Esophagus (tissue), 2 donors: ENCODE data around the gene RBM47. TPM values are rescaled to one million over a fixed set of nuclear protein-coding genes. Genes with fewer than 3 reads are reported as not detected.
"Not testable (repeated sequence)": the region's sequence is repeated elsewhere in the genome, so short reads cannot be mapped to it uniquely, and the experiment has no call there.

Source experiments
- H3K27ac ChIP-seq, 2 donors: one replicate each; pipeline ENCODE4 v1.5.1; 2013; ENCODE audit warnings: low read depth in 2 of 2, mild to moderate bottlenecking in 2 of 2, inconsistent platforms in 1 of 2, low read length in 1 of 2, moderate library complexity in 1 of 2
- H3K27me3 ChIP-seq, 2 donors: one replicate each; pipeline ENCODE4 v1.6.1; 2013; ENCODE audit warnings: low read length in 2 of 2, control low read depth in 1 of 2, mild to moderate bottlenecking in 1 of 2; ENCODE audit not compliant: insufficient read depth in 2 of 2, control insufficient read depth in 1 of 2
- H3K36me3 ChIP-seq, 2 donors: one replicate each; pipeline ENCODE4 v1.6.1; 2013; ENCODE audit warnings: low read length in 1 of 2; ENCODE audit not compliant: control insufficient read depth in 2 of 2, insufficient read depth in 2 of 2
- H3K4me1 ChIP-seq, 2 donors: one replicate each; pipeline ENCODE4 v1.6.1; 2013; ENCODE audit warnings: low read length in 1 of 2; ENCODE audit not compliant: control insufficient read depth in 2 of 2, insufficient read depth in 2 of 2
- H3K4me3 ChIP-seq, 2 donors: one replicate each; pipeline ENCODE4 v1.5.1; 2013; ENCODE audit warnings: low read length in 2 of 2, mild to moderate bottlenecking in 2 of 2, low read depth in 1 of 2, moderate library complexity in 1 of 2
- H3K9me3 ChIP-seq, 2 donors: one replicate each; pipeline ENCODE4 v1.6.1; 2013; ENCODE audit warnings: mild to moderate bottlenecking in 2 of 2, low read depth in 1 of 2, low read length in 1 of 2, moderate library complexity in 1 of 2; ENCODE audit not compliant: control insufficient read depth in 2 of 2, insufficient read depth in 1 of 2
- WGBS, 2 donors: extraction: QIAGEN DNeasy Blood & Tissue Kit; methylation state at CpG; one replicate each; pipeline ENCODE4 v1.1.7; 2013; 5-methylcytosine and 5-hydroxymethylcytosine counted together
- polyA plus RNA-seq, 2 donors: library from polyadenylated mRNA; stranded (reverse); fragments of 200-250 nt; gene quantifications; one replicate each; pipeline ENCODE4 v1.2.3, GENCODE V29; 2013
- donor health status: healthy with polysubstance abuse.
- donor health status: Bipolar disorder and iron deficiency.

Gene RBM47
- polyA plus RNA-seq, 2 donors = 31.3 to 39.4 TPM

DNA sequence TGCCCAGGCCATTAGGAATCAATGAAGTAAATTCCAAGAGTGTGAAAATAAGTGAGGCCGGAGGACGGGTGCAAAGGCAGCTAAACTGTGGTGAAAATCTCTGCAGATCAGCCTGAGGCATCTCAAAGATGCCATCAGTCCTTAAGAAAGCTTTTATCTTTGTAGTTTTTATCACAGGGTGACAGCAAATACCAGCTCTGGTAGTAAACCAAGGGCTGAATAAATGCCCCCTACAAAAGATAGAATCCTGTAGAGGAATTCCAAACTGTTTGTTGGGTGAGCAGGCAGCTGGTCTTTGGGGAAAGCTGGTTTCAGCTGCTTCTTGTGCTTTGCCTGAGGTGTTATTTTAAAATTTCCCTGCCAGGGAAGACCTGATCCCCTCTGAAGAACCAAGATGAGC lies 21.6 kb upstream of the RBM47 start:
- 84 to 88% methylated on average over 2 of the region's 2 CpGs for WGBS, 2 donors
- Histone ChIP-seq H3K27me3 (no peaks in the 10 kb centered on the region), H3K36me3 (no peaks in the 10 kb centered on the region), H3K4me3 (no peak overlapping the region), H3K27ac (no peak overlapping the region), H3K9me3 (no peaks in the 10 kb centered on the region), H3K4me1 (no peaks in the 10 kb centered on the region)

DNA sequence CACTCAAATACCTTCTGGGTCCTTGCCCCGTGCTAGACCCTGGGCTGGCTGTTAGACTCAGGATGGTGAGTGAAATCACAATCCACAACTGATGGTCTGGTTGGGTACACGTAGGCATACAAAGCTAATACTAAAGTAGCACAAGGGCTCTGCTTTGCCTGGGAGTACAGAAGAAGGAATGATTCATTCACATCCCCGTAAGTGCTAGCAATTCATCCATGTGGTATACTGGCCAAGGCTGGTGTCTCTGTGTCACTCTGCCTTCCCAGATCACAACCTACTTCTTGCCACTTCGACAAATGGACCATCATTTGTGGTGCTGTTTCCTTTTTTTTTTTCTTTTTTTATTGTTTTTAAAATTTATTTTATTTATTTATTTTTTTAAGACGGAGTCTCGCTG lies 19.7 kb upstream of the RBM47 start:
- H3K27ac ChIP-seq = no peak overlapping the region
- H3K27me3 ChIP-seq = no peaks in the 10 kb centered on the region
- H3K36me3 ChIP-seq = no peaks in the 10 kb centered on the region
- WGBS, 2 donors = 74 to 80% methylated on average over 6 of the region's 6 CpGs
- H3K4me1 ChIP-seq = no peaks in the 10 kb centered on the region
- no peaks in the 10 kb centered on the region for H3K9me3 ChIP-seq
- no peak overlapping the region for H3K4me3 ChIP-seq

DNA sequence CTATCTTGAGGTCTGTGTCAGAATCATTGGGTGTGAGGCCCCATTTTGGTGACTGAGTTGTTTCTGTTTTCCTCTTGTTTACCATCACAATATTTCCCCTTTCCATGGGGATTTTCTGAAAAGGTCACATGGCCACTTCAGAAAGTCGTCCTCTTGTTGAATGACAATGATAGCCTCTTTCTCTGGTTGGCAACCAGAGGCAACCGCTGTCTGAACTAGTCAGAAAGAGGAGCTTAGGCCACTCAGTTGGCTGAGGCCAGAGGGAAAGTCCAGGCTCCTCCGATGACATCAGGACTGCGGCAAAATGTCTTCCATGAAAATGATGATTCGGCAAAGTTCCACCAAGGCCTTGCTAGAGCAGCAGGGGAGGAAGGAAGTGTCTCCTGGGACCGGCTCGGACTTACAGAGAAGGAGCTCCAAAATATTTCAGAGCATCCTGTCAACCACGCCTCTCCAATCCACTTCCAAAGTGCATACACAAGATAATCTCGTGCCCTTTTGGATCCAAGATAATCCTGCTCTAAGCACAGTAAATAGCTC lies 19.1 kb upstream of the RBM47 start:
- WGBS, 2 donors = 77 to 78% methylated on average over 9 of the region's 9 CpGs
- Histone ChIP-seq H3K4me3 (no peak overlapping the region), H3K36me3 (no peaks in the 10 kb centered on the region), H3K4me1 (no peaks in the 10 kb centered on the region), H3K27ac (peak overlapping the region in 1 of 2 donors; percentile 3), H3K27me3 (no peaks in the 10 kb centered on the region), H3K9me3 (no peaks in the 10 kb centered on the region)

DNA sequence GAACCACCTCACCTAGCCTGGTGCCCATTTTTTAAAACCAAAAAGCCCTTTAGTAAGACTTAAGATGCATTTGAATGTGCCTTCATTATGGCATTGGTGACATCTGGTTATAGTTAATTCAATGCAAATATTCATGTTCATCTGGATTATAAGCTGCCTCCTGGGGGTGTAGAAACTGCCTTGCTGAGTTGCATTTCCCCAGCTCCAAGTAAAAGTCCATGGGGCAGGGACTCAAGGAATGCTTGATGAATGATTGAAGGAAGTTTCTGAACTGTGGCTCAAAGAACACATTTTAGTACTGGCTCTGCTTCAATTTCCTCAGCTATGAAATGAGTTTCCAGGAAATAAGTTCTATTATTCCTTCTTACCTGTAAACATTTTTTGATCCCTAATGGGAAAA lies 18.5 kb upstream of the RBM47 start:
- Histone ChIP-seq H3K36me3 (no peaks in the 10 kb centered on the region), H3K9me3 (no peaks in the 10 kb centered on the region), H3K27me3 (no peaks in the 10 kb centered on the region), H3K4me1 (no peaks in the 10 kb centered on the region), H3K4me3 (no peak overlapping the region), H3K27ac (no peak overlapping the region)

DNA sequence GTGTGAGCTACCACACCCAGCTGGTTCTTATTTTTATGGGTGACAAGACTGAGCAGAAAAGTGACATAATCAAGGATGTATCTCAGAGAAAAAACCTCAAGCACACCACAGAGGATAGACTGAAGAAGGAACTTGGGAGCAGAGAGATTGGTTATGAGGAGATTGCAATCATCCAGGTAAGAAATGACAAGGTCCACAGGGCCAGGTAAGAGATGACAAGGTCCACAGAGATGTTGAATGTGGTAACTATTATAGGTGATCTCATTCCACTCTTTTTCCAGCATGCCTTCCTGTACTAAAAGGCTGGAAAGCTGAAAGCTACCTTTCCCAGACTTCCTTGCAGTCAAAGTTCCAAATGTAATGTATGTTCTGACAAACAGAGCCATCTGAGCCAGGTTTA lies 15.9 kb upstream of the RBM47 start:
- Histone ChIP-seq H3K4me3 (no peak overlapping the region), H3K9me3 (peaks cover 0 to 3% of the 10 kb centered on the region in 2 donors), H3K27me3 (no peaks in the 10 kb centered on the region), H3K4me1 (no peaks in the 10 kb centered on the region), H3K27ac (no peak overlapping the region), H3K36me3 (no peaks in the 10 kb centered on the region)

DNA sequence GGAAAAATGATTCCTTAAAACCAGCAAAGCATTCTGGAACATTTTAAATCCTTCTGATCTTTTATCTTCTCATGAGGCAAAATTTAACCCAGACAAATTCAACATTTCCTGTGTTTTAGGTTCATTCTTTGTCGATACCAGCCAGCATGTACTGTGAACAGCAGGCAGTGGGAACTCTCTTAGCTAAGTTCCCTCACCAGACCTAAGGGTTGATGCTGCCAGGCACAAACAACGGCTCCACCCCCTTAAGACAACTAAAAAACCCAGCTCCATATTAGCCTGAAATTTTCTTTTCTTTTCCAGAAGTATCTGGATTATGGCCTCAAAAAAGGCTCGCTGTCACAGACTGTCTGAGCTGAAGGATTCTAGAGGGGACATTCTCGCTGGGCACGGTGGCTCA lies 2.4 kb upstream of the RBM47 start:
- no peak overlapping the region for H3K4me3 ChIP-seq
- no peaks in the 10 kb centered on the region for H3K4me1 ChIP-seq
- H3K36me3 ChIP-seq = no peaks in the 10 kb centered on the region
- peak overlapping the region in 1 of 2 donors; percentile 7 for H3K27ac ChIP-seq
- H3K9me3 ChIP-seq = no peaks in the 10 kb centered on the region
- H3K27me3 ChIP-seq = no peaks in the 10 kb centered on the region
- WGBS, 2 donors = 80 to 82% methylated on average over 5 of the region's 5 CpGs

DNA sequence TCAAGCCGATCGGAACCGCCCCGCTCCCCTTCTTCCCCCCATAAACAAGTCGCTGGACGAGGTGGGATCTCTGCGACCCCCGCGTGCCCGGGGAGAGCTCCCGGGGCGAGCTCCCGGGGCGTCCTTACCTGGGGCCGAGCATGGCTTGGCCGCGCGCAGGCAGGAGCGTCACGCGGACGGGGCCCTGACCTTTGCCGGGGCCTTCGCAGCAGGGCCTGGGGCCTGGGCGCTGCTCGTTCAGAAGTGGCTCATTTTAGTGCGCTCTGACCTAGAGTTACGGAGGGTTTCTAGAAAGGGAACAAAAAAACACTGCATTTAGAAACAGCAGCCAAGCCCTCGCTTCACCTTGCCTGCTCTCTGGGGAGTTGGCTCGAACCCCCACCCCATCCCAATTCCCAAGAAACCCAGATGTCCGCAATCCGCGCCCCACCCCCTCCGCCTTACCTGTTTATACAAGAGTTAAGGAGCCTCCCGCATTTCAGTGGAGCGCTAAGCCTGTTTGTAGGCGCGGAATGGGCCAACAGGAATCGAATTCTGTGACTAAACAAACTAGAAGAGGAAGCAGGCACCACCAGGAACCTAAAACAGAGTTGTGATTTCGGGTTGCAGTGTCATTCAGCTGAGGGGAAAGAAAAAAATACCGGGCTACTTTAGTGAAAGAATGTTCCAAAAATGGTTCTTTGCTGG lies 814 bp upstream of the RBM47 start:
- Histone ChIP-seq H3K27ac (peak overlapping the region; percentile 98 to 99), H3K4me1 (peaks cover 0 to under 1% of the 10 kb centered on the region in 2 donors), H3K36me3 (peaks cover 0 to under 1% of the 10 kb centered on the region in 2 donors), H3K4me3 (peak overlapping the region; percentile 62 to 67), H3K9me3 (no peaks in the 10 kb centered on the region), H3K27me3 (no peaks in the 10 kb centered on the region)
- 24 to 33% methylated on average over 41 of the region's 41 CpGs for WGBS, 2 donors

DNA sequence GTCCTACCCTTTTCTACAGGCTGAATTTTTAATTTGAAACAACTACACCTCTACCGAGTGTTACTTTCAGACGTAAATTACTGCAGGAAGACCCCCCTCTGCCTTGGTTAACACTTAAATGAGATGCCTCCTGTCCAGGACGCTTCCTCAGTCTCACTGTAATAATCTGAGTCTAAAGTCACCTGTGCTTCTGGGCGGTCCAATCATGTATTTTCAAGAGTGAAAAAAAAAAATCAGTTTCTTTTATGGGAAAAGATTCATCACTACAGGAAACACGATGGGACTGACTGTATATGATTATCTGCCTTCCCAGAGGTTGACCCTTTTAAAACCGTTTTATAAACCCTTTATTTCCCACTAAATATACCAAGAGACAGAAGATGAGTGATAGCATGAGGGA lies 776 bp downstream of the RBM47 start:
- Histone ChIP-seq H3K4me1 (peaks cover 0 to 3% of the 10 kb centered on the region in 2 donors), H3K9me3 (no peaks in the 10 kb centered on the region), H3K27me3 (no peaks in the 10 kb centered on the region), H3K4me3 (peak overlapping the region; percentile 39 to 67), H3K36me3 (peaks cover 0 to 2% of the 10 kb centered on the region in 2 donors), H3K27ac (peak overlapping the region; percentile 75 to 99)
- WGBS, 2 donors = 13 to 16% methylated on average over 6 of the region's 6 CpGs

DNA sequence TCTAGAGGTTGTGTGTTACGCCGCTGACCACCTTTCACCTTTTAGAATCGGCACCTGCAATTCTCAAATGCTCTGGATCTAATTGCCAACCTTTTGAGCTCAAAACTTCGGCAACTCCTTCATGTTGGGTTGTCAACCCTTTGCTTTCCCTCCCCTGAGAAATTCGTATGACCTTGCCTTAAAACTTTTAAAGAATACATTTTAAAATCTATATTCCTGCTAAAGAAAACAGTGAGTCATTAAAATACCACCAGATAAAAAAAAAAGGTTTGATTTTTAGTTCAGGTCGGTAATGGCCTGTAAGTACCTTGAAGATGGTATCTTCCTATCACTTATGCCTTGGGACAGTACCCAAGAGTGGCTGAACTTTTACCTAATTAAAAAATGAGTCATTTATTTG lies 1.3 kb downstream of the RBM47 start:
- H3K9me3 ChIP-seq, H3K4me1 ChIP-seq, H3K36me3 ChIP-seq, H3K27me3 ChIP-seq: not testable (repeated sequence)
- 41 to 42% methylated on average over 6 of the region's 6 CpGs for WGBS, 2 donors
- Histone ChIP-seq H3K27ac (peak overlapping the region; percentile 11 to 47), H3K4me3 (peak overlapping the region; percentile 40 to 67)

DNA sequence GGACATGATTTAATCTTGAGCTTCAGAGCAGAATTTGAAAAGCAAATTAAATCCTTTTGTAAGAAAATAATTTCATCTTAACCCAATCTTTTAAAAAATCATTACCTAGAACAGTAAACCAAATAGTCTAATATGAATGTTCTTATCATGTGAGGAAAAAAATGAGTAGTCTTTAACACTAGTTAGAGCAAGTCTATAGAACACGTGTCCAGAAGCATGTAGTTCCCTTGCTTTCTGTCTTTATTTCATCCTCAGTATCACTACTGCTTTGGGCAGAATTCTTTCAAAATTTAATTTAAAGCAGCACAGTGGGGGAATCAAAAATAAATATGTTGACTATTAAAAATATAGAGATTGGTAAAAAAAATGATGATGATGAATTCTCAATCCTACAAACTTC lies 2.1 kb downstream of the RBM47 start:
- WGBS, 2 donors = 45 to 46% methylated on average over 1 of the region's 1 CpG
- H3K4me1 ChIP-seq = peaks cover 0 to 8% of the 10 kb centered on the region in 2 donors
- no peaks in the 10 kb centered on the region for H3K9me3 ChIP-seq
- no peaks in the 10 kb centered on the region for H3K27me3 ChIP-seq
- H3K4me3 ChIP-seq = peak overlapping the region in 1 of 2 donors; percentile 67
- peak overlapping the region in 1 of 2 donors; percentile 57 for H3K27ac ChIP-seq
- peaks cover 0 to 2% of the 10 kb centered on the region in 2 donors for H3K36me3 ChIP-seq
